ENCODE data around the gene CHGA.

The CHGA gene

GRCh38 chr14:92931681-92932447, 8.9 kb downstream of the CHGA start:
- no peak for DNase-seq

GRCh38 chr14:92932448-92933395, 9.8 kb downstream of the CHGA start:
- DNase-seq = no peak

GRCh38 chr14:92933481-92933880, 10.5 kb downstream of the CHGA start:
- DNase-seq = no peak

GRCh38 chr14:92934196-92935085, 11.5 kb downstream of the CHGA start:
- DNase-seq = no peak

- DNase-seq = no peak
These were observed 12.5 kb downstream of the CHGA start for GRCh38 chr14:92935446-92935845.

GRCh38 chr14:92936085-92936484, 13.1 kb downstream of the CHGA start:
- DNase-seq = no peak

GRCh38 chr14:92937051-92937937, 14.3 kb downstream of the CHGA start:
- DNase-seq = no peak

GRCh38 chr14:92938235-92938875, 15.4 kb downstream of the CHGA start:
- no peak for DNase-seq

GRCh38 chr14:92938890-92939671, 16.1 kb downstream of the CHGA start:
- DNase-seq = no peak

GRCh38 chr14:92939699-92940098, 16.7 kb downstream of the CHGA start:
- no peak for DNase-seq

- DNase-seq = no peak
These were observed 17.6 kb downstream of the CHGA start for GRCh38 chr14:92940543-92940942.

- no peak for DNase-seq
These were observed 18.6 kb downstream of the CHGA start for GRCh38 chr14:92941531-92941930.

- no peak for DNase-seq
These were observed 19.2 kb downstream of the CHGA start for GRCh38 chr14:92942136-92942535.

- DNase-seq = no peak
These were observed 19.6 kb downstream of the CHGA start for GRCh38 chr14:92942576-92942975.

- no peak for DNase-seq
These were observed 20.2 kb downstream of the CHGA start for GRCh38 chr14:92942976-92943710.

GRCh38 chr14:92943855-92944570, 21.1 kb downstream of the CHGA start:
- DNase-seq = no peak

GRCh38 chr14:92944976-92945375, 22.0 kb downstream of the CHGA start:
- DNase-seq = no peak

GRCh38 chr14:92945544-92945943, 22.6 kb downstream of the CHGA start:
- DNase-seq = no peak
